K562 (cell line): Measurements from ENCODE around the gene DROSHA. TPM values are rescaled to one million over a fixed set of nuclear protein-coding genes. Genes with fewer than 3 reads are reported as not detected.

Experiments used
- ATAC-seq: fragments of 200-7000 bp; cut with Tn5 transposase; 3 replicates; pipeline ENCODE4 v1.9.1; 2020; ENCODE audit warnings: moderate library complexity
- BruUV-seq: library from RNA; stranded (reverse); fragments of 400-500 nt; replicated peaks from 2 replicates; lab custom pipeline; 2021; lab: Mats Ljungman, UMichigan
- CTCF ChIA-PET: fragments of 300-600 bp; formaldehyde crosslinking; extraction: SDS; loops from one replicate; lab custom pipeline; 2021; ENCODE audit warnings: low intra/inter-chr PET ratio; lab: Yijun Ruan, JAX
- POLR2A ChIA-PET: fragments of 300-600, 350-650 bp; sonication (Branson Sonifier 250); formaldehyde crosslinking; extraction: SDS; loops from one replicate; lab custom pipeline; 2021; ENCODE audit warnings: antibody characterized with exemption, inconsistent platforms; lab: Yijun Ruan, JAX
- DNase-seq, 4 experiments: peaks; one replicate each; pipeline versions ENCODE4 v3.0.0 to v3.0.0-alpha.2; 2011 to 2018; ENCODE audit warnings: low spot score in 3 of 4, mixed read lengths in 3 of 4; ENCODE audit errors: extremely low read depth in 1 of 4
- FAIRE-seq: peaks from 2 replicates; lab custom pipeline; 2011; peaks lifted over from hg19 to GRCh38; lab: Jason Lieb, UNC
- H2AFZ ChIP-seq: 2 replicates; pipeline ENCODE4 v1.6.0; 2011; ENCODE audit warnings: low read depth, low read length, control low read depth, inconsistent platforms
- H3K27ac ChIP-seq: fragments of 200-600 bp; 3 replicates; pipeline ENCODE4 v1.8.0; 2011; ENCODE audit warnings: low read depth, mild to moderate bottlenecking, control low read depth, inconsistent platforms, low read length, moderate library complexity, mixed read lengths; ENCODE audit errors: extremely low read depth
- H3K27me3 ChIP-seq, 2 experiments: fragments of 300-600 bp in 1 of 2; 2 replicates in 1 of 2; 3 replicates in 1 of 2; pipeline versions ENCODE4 v1.6.0 to v1.8.0; 2011; ENCODE audit warnings: inconsistent platforms in 2 of 2, low read length in 2 of 2, mild to moderate bottlenecking in 1 of 2, mixed read lengths in 1 of 2, moderate library complexity in 1 of 2; ENCODE audit not compliant: control insufficient read depth in 2 of 2, insufficient read depth in 2 of 2
- H3K36me3 ChIP-seq: fragments of 300-600 bp; 3 replicates; pipeline ENCODE4 v1.8.0; 2011; ENCODE audit warnings: mild to moderate bottlenecking, low read length, inconsistent platforms; ENCODE audit not compliant: control insufficient read depth, insufficient read depth
- H3K4me1 ChIP-seq, 2 experiments: fragments of 200-600 bp in 1 of 2; replicated peaks in 1 of 2; 2 replicates in 1 of 2; 3 replicates in 1 of 2; pipeline versions ENCODE4 v1.5.1 to v1.8.0; 2011; ENCODE audit warnings: inconsistent platforms in 2 of 2, low read length in 2 of 2, mild to moderate bottlenecking in 1 of 2, mixed read lengths in 1 of 2, moderate library complexity in 1 of 2; ENCODE audit not compliant: control insufficient read depth in 2 of 2, insufficient read depth in 2 of 2
- H3K4me2 ChIP-seq: 2 replicates; pipeline ENCODE4 v1.6.1; 2011; ENCODE audit warnings: low read length, control low read depth, inconsistent platforms, mixed read lengths; ENCODE audit not compliant: insufficient read depth
- H3K4me3 ChIP-seq: fragments of 200-600 bp; sonication (generic), shearing (Covaris generic); 2 replicates; pipeline ENCODE4 v1.5.1; 2016; ENCODE audit warnings: control low read depth, inconsistent platforms
- H3K79me2 ChIP-seq: fragments of 200-600 bp; 3 replicates; pipeline ENCODE4 v1.8.0; 2011; ENCODE audit warnings: low read length, inconsistent platforms; ENCODE audit not compliant: control insufficient read depth, insufficient read depth
- H3K9ac ChIP-seq, 2 experiments: 2 replicates each; pipeline versions ENCODE4 v1.6.0 to v1.6.1; 2011; ENCODE audit warnings: low read depth in 2 of 2, low read length in 2 of 2, control low read depth in 1 of 2, inconsistent platforms in 1 of 2, mild to moderate bottlenecking in 1 of 2, mixed read lengths in 1 of 2; ENCODE audit not compliant: insufficient read depth in 1 of 2
- H3K9me1 ChIP-seq: one replicate; pipeline ENCODE4 v1.6.0; 2011; ENCODE audit warnings: inconsistent platforms, mild to moderate bottlenecking, low read length, moderate library complexity; ENCODE audit not compliant: control insufficient read depth, insufficient read depth
- H3K9me3 ChIP-seq: replicated peaks from 2 replicates; pipeline ENCODE4 v1.5.1; 2011; ENCODE audit warnings: low read depth, low read length, inconsistent platforms; ENCODE audit not compliant: control insufficient read depth, insufficient read depth
- H4K20me1 ChIP-seq: replicated peaks from 2 replicates; pipeline ENCODE4 v1.6.1; 2011; ENCODE audit warnings: low read length, inconsistent platforms, mixed read lengths; ENCODE audit not compliant: control insufficient read depth, insufficient read depth
- CEBPB ChIP-seq: fragments of 450-650 bp; IDR thresholded peaks from 2 replicates; pipeline ENCODE4 v1.6.1; 2016; ENCODE audit warnings: missing genetic modification characterization, missing compliant biosample characterization
- CEBPG ChIP-seq, 3 experiments: fragments of 200-800 bp in 1 of 3; sonication (Bioruptor generic) in 1 of 3; sonication (generic) in 1 of 3; formaldehyde crosslinking in 1 of 3; IDR thresholded peaks in 2 of 3; conservative IDR thresholded peaks in 1 of 3; 2 replicates each; pipeline versions ENCODE4 v1.6.1 to v1.8.0; 2016 to 2022; ENCODE audit warnings: missing compliant biosample characterization in 2 of 3, missing genetic modification characterization in 2 of 3, mild to moderate bottlenecking in 1 of 3, missing genetic modification reagents in 1 of 3
- DPF2 ChIP-seq: fragments of 450-650 bp; IDR thresholded peaks from 2 replicates; pipeline ENCODE4 v1.6.1; 2016
- EGR1 ChIP-seq: fragments of 450-650 bp; conservative IDR thresholded peaks from 2 replicates; pipeline ENCODE4 v1.6.1; 2017; ENCODE audit warnings: mild to moderate bottlenecking
- ESRRB ChIP-seq: fragments of 250-450 bp; sonication (Bioruptor Pico); IDR thresholded peaks from 2 replicates; pipeline ENCODE4 v1.5.0; 2020; ENCODE audit warnings: mild to moderate bottlenecking, moderate library complexity, borderline replicate concordance
- NR2F6 ChIP-seq: fragments of 450-650 bp; formaldehyde crosslinking; IDR thresholded peaks from 2 replicates; pipeline ENCODE4 v1.4.0; 2020; ENCODE audit warnings: mild to moderate bottlenecking
- RBM25 ChIP-seq: fragments of 200-400 bp; formaldehyde crosslinking; IDR thresholded peaks from 2 replicates; pipeline ENCODE4 v1.6.1; 2018; ENCODE audit warnings: low read length, low read depth, moderate library complexity; ENCODE audit not compliant: severe bottlenecking
- TRIM24 ChIP-seq, 2 experiments: fragments of 450-650 bp; IDR thresholded peaks; 2 replicates each; pipeline ENCODE4 v1.6.1; 2016
- VEZF1 ChIP-seq: fragments of 200-800 bp; sonication (Bioruptor generic); IDR thresholded peaks from 2 replicates; pipeline ENCODE4 v1.6.1; 2017; ENCODE audit warnings: missing genetic modification characterization, missing compliant biosample characterization
- ZFX ChIP-seq: sonication (generic); formaldehyde crosslinking; IDR thresholded peaks from 2 replicates; pipeline ENCODE4 v1.8.0; 2022; ENCODE audit warnings: mild to moderate bottlenecking, missing genetic modification reagents, moderate library complexity
- ZNF212 ChIP-seq: fragments of 450-650 bp; formaldehyde crosslinking; IDR thresholded peaks from 2 replicates; pipeline ENCODE4 v1.4.0; 2020; ENCODE audit warnings: mild to moderate bottlenecking
- ZNF311 ChIP-seq: fragments of 250-450 bp; sonication (Bioruptor Pico); IDR thresholded peaks from 2 replicates; pipeline ENCODE4 v1.4.0; 2020; ENCODE audit warnings: mild to moderate bottlenecking, moderate library complexity
- WGBS: fragments of 100-300 bp; shearing (Covaris generic); methylation state at CpG from one replicate; pipeline ENCODE4 v1.1.6; 2016; ENCODE audit warnings: low coverage, mixed read lengths; ENCODE audit not compliant: insufficient coverage; ENCODE audit errors: missing lambda C conversion rate; 5-methylcytosine and 5-hydroxymethylcytosine counted together
- in situ Hi-C: fragments of 300-500 bp; cut with MboI; formaldehyde crosslinking; loops from 4 replicates; pipeline ENCODE4 v1.15.0; 2018; ENCODE audit warnings: inconsistent platforms, mixed read lengths
- intact Hi-C: fragments of 100-400 bp; cut with micrococcal nuclease; formaldehyde crosslinking; loops from 2 replicates; pipeline ENCODE4 v1.14.2; 2022
- polyA plus RNA-seq, 8 experiments: library from polyadenylated mRNA; depleted of rRNA in 4 of 8; stranded (reverse) in 5 of 8; unstranded in 3 of 8; fragments of >200 nt; fragmentation: Nextera tagmentation in 2 of 8; fragmentation: Illumina TruSeq in 1 of 8; extraction: Ambion mirVana in 2 of 8; extraction: Trizol in 1 of 8; gene quantifications; 2 replicates each; pipeline versions ENCODE4 v1.2.1 to v1.2.3, GENCODE V29; 2011 to 2014; ENCODE audit warnings: inconsistent platforms in 1 of 8, missing spikeins in 1 of 8
- total RNA-seq, 7 experiments: library from RNA; depleted of rRNA in 6 of 7; stranded (reverse); fragments of >200 nt in 6 of 7; fragmentation: Illumina TruSeq in 2 of 7; extraction: Trizol in 2 of 7; gene quantifications; 2 replicates each; pipeline versions ENCODE4 v1.2.1 to v1.2.3, GENCODE V29; 2011 to 2021; ENCODE audit warnings: low replicate concordance in 1 of 7
- TF ChIP-seq, protein P1 (sequence below): fragments of 250-450 bp; sonication (Bioruptor Pico); IDR thresholded peaks from 2 replicates; pipeline ENCODE4 v1.4.0; 2020; ENCODE audit warnings: borderline replicate concordance
- TF ChIP-seq, protein P2 (sequence below): IDR thresholded peaks from 2 replicates; pipeline ENCODE4 v1.6.1; 2014; ENCODE audit warnings: antibody characterized with exemption

The DROSHA gene
- total and polyA plus RNA-seq, 9 of the 15 experiments (the other 6 are each of a cell fraction or from before 2014, with no cell fraction given), result 52.5 to 109 (median 68.9) TPM

- in situ Hi-C loops, result no loop called here
Measured at GRCh38 chr5:31381299-31381698, 150.6 kb downstream of the DROSHA start.

DNA sequence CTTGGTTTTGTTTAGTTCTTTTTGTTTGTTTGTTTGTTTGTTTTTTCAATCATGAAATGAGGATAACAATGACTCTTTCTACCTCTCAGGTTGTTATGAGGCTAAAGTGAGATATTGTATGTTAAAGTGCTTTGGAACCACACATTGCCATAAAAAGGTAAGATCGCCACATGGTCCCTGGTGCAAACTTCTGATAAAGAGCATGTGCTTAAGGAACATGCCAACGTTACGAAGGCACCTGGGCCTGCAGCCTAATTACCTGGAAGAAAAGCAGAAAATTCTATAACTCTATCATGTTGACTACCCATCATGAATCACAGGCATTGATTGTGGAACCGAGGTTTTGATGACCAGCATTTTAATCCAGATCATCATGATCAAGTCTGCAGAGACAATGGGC lies 151.8 kb downstream of the DROSHA start:
- DNase-seq (no peak), FAIRE-seq (no peak), ATAC-seq (no peak)
- in situ Hi-C loops, result no loop called here
- 8% methylated on average over 4 of the region's 4 CpGs for WGBS
- no peaks in the 10 kb centered on the region for H3K9me1 ChIP-seq
- intact Hi-C loops, result no loop called here
- H3K79me2 ChIP-seq, result no peaks in the 10 kb centered on the region
- BruUV-seq, result no TSS peak
- H3K27me3 ChIP-seq, result peaks cover 11 to 39% of the 10 kb centered on the region in 2 experiments
- no peaks in the 10 kb centered on the region for H3K36me3 ChIP-seq
- ChIA-PET POLR2A (no interaction called here), CTCF (no interaction called here)
- no peak overlapping the region for H3K4me3 ChIP-seq
- no peak overlapping the region for H3K4me2 ChIP-seq
- H4K20me1 ChIP-seq, result no peaks in the 10 kb centered on the region
- peaks cover 0 to 17% of the 10 kb centered on the region in 2 experiments; a peak in 3 of 5 replicates for H3K4me1 ChIP-seq
- no peak overlapping the region for H3K27ac ChIP-seq
- H3K9me3 ChIP-seq, result no peaks in the 10 kb centered on the region
- H3K9ac ChIP-seq, result no peak overlapping the region
- no peak overlapping the region for H2AFZ ChIP-seq
- no peak for TF ChIP-seq ZNF212 (CRISPR knock-in tag)
- no peak for TF ChIP-seq DPF2
- TF ChIP-seq EGR1, result no peak
- TF ChIP-seq, protein P1, sequence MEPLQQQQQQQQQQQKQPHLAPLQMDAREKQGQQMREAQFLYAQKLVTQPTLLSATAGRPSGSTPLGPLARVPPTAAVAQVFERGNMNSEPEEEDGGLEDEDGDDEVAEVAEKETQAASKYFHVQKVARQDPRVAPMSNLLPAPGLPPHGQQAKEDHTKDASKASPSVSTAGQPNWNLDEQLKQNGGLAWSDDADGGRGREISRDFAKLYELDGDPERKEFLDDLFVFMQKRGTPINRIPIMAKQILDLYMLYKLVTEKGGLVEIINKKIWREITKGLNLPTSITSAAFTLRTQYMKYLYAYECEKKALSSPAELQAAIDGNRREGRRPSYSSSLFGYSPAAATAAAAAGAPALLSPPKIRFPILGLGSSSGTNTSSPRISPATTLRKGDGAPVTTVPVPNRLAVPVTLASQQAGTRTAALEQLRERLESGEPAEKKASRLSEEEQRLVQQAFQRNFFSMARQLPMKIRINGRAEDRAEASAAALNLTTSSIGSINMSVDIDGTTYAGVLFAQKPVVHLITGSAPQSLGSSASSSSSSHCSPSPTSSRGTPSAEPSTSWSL, result no peak
- TF ChIP-seq TRIM24 (IDR thresholded peaks at IDR 0.05), result no peak
- no peak for TF ChIP-seq ZNF311
- TF ChIP-seq, protein P2, sequence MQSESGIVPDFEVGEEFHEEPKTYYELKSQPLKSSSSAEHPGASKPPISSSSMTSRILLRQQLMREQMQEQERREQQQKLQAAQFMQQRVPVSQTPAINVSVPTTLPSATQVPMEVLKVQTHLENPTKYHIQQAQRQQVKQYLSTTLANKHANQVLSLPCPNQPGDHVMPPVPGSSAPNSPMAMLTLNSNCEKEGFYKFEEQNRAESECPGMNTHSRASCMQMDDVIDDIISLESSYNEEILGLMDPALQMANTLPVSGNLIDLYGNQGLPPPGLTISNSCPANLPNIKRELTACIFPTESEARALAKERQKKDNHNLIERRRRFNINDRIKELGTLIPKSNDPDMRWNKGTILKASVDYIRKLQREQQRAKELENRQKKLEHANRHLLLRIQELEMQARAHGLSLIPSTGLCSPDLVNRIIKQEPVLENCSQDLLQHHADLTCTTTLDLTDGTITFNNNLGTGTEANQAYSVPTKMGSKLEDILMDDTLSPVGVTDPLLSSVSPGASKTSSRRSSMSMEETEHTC, result no peak
- TF ChIP-seq VEZF1 (CRISPR knock-in tag), result no peak
- TF ChIP-seq ESRRB (CRISPR knock-in tag), result no peak
- TF ChIP-seq ZFX (CRISPR knock-in tag), result peak; percentile 52
- TF ChIP-seq RBM25, result no peak

More at GRCh38 chr5:31381299-31381698, 150.6 kb downstream of the DROSHA start:
- Histone ChIP-seq H3K9me1 (no peaks in the 10 kb centered on the region), H3K9me3 (no peaks in the 10 kb centered on the region), H3K79me2 (no peaks in the 10 kb centered on the region), H2AFZ (no peak overlapping the region), H3K27ac (no peak overlapping the region), H3K4me3 (no peak overlapping the region), H4K20me1 (no peaks in the 10 kb centered on the region), H3K9ac (no peak overlapping the region)
- CTCF ChIA-PET, result no interaction called here
- DNase-seq (no peak), ATAC-seq (no peak)
- WGBS, result 11% methylated on average over 4 of the region's 4 CpGs
- POLR2A ChIA-PET, result no interaction called here
- peak; percentile 49 for TF ChIP-seq CEBPB (tag)
- TF ChIP-seq NR2F6 (CRISPR knock-in tag), result no peak
- no peak for TF ChIP-seq CEBPG (CRISPR knock-in tag; IDR thresholded peaks at IDR 0.05)
- TF ChIP-seq CEBPG (tag; conservative IDR thresholded peaks at IDR 0.05 in 1 of 2, IDR thresholded peaks at IDR 0.05 in 1 of 2), result peak in 1 of 2 experiments; percentile 38; a peak in 1 of 4 replicates
- TF ChIP-seq, all 486 proteins: peak for 2
- intact Hi-C loops, result no loop called here
- H3K4me1 ChIP-seq, result peaks cover 0 to 17% of the 10 kb centered on the region in 2 experiments; a peak in 3 of 5 replicates
- no peak for FAIRE-seq
- peaks cover 13 to 39% of the 10 kb centered on the region in 2 experiments for H3K27me3 ChIP-seq
- no peaks in the 10 kb centered on the region for H3K36me3 ChIP-seq
- no peak overlapping the region for H3K4me2 ChIP-seq
- no TSS peak for BruUV-seq
